ENCODE measurements around the gene SCLY.

The SCLY gene

GRCh38 chr2:238140721-238141540, 80.1 kb downstream of the SCLY start:
- Histone ChIP-seq H3K4me3 (ENCODE audit: low read depth, low read length) (no peak overlapping the region), H3K79me2 (no peaks in the 10 kb centered on the region), H3K4me2 (ENCODE audit: low read length) (no peak overlapping the region), H3K27ac (no peak overlapping the region), H3K4me1 (no peaks in the 10 kb centered on the region), H3K27me3 (ENCODE audit: control insufficient read depth, insufficient read depth, low read length) (no peaks in the 10 kb centered on the region), H3K9ac (no peak overlapping the region), H3K9me3 (ENCODE audit: control insufficient read depth, low read length) (no peaks in the 10 kb centered on the region), H3K36me3 (ENCODE audit: control insufficient read depth, insufficient read depth, low read length) (no peaks in the 10 kb centered on the region), H2AFZ (no peak overlapping the region)
- TF ChIP-seq CTCF (IDR thresholded peaks at IDR 0.05), result no peak

- no peak for TF ChIP-seq CTCF (IDR thresholded peaks at IDR 0.05)
- no peaks in the 10 kb centered on the region for H3K27me3 ChIP-seq (ENCODE audit: control insufficient read depth, insufficient read depth, low read length)
- H3K9me3 ChIP-seq (ENCODE audit: control insufficient read depth, low read length), result no peaks in the 10 kb centered on the region
- H3K9ac ChIP-seq, result no peak overlapping the region
- H3K4me3 ChIP-seq (ENCODE audit: low read depth, low read length), result no peak overlapping the region
- no peak overlapping the region for H3K4me2 ChIP-seq (ENCODE audit: low read length)
- no peaks in the 10 kb centered on the region for H3K79me2 ChIP-seq
- H2AFZ ChIP-seq, result no peak overlapping the region
- no peaks in the 10 kb centered on the region for H3K4me1 ChIP-seq
- H3K27ac ChIP-seq, result no peak overlapping the region
- H3K36me3 ChIP-seq (ENCODE audit: control insufficient read depth, insufficient read depth, low read length), result no peaks in the 10 kb centered on the region
Measured at GRCh38 chr2:238141541-238142318, 80.9 kb downstream of the SCLY start.

GRCh38 chr2:238142382-238143205, 81.8 kb downstream of the SCLY start:
- Histone ChIP-seq H3K27me3 (ENCODE audit: control insufficient read depth, insufficient read depth, low read length) (no peaks in the 10 kb centered on the region), H3K79me2 (no peaks in the 10 kb centered on the region), H3K9me3 (ENCODE audit: control insufficient read depth, low read length) (no peaks in the 10 kb centered on the region), H2AFZ (no peak overlapping the region), H3K4me1 (no peaks in the 10 kb centered on the region), H3K4me2 (ENCODE audit: low read length) (no peak overlapping the region), H3K27ac (no peak overlapping the region), H3K9ac (no peak overlapping the region), H3K36me3 (ENCODE audit: control insufficient read depth, insufficient read depth, low read length) (no peaks in the 10 kb centered on the region), H3K4me3 (ENCODE audit: low read depth, low read length) (no peak overlapping the region)
- no peak for TF ChIP-seq CTCF (IDR thresholded peaks at IDR 0.05)

GRCh38 chr2:238143239-238143951, 82.6 kb downstream of the SCLY start:
- TF ChIP-seq CTCF (IDR thresholded peaks at IDR 0.05), result no peak
- Histone ChIP-seq H3K27me3 (ENCODE audit: control insufficient read depth, insufficient read depth, low read length) (no peaks in the 10 kb centered on the region), H3K79me2 (no peaks in the 10 kb centered on the region), H3K9me3 (ENCODE audit: control insufficient read depth, low read length) (no peaks in the 10 kb centered on the region), H2AFZ (no peak overlapping the region), H3K4me3 (ENCODE audit: low read depth, low read length) (no peak overlapping the region), H3K4me1 (no peaks in the 10 kb centered on the region), H3K9ac (no peak overlapping the region), H3K27ac (no peak overlapping the region), H3K36me3 (ENCODE audit: control insufficient read depth, insufficient read depth, low read length) (no peaks in the 10 kb centered on the region), H3K4me2 (ENCODE audit: low read length) (no peak overlapping the region)
